Smooth muscle cell of the brain vasculature (primary cell): ENCODE results near the gene BAD.

Experiments
- DNase-seq: peaks from one replicate; pipeline ENCODE4 v3.0.0-alpha.2; 2012; ENCODE audit warnings: low read depth, low spot score

The BAD gene

GRCh38 chr11:64230985-64231365 lies 53.5 kb downstream of the BAD start:
- no peak for DNase-seq

GRCh38 chr11:64230171-64230984 lies 54.1 kb downstream of the BAD start, which contains the start of gene DNAJC4:
TSS of gene DNAJC4 (plus strand) at chr11:64230548. CDS start at chr11:64230855, 307 bp downstream.
- peak; percentile 76 for DNase-seq

- DNase-seq, result no peak
Observed at GRCh38 chr11:64229744-64230170, 54.7 kb downstream of the BAD start.

- no peak for DNase-seq
Observed at GRCh38 chr11:64229090-64229743, 55.2 kb downstream of the BAD start.

- no peak for DNase-seq
Observed at GRCh38 chr11:64227405-64227956, 57.0 kb downstream of the BAD start.

GRCh38 chr11:64226507-64227051 lies 57.9 kb downstream of the BAD start:
- DNase-seq, result no peak

GRCh38 chr11:64225608-64226506 lies 58.6 kb downstream of the BAD start, which contains the start of the genes NUDT22 and TRPT1:
TSS of gene NUDT22 (plus strand) at chr11:64226274. CDS start at chr11:64226653, 379 bp downstream.
TSS of gene TRPT1 (minus strand) at chr11:64226186. CDS start at chr11:64225860, 326 bp downstream.
- DNase-seq, result peak; percentile 46

GRCh38 chr11:64224891-64225607 lies 59.4 kb downstream of the BAD start:
- no peak for DNase-seq

GRCh38 chr11:64224151-64224890 lies 60.1 kb downstream of the BAD start:
- no peak for DNase-seq

GRCh38 chr11:64223001-64223651 lies 61.3 kb downstream of the BAD start:
- DNase-seq, result no peak

GRCh38 chr11:64222651-64223000 lies 61.8 kb downstream of the BAD start:
- DNase-seq, result no peak

GRCh38 chr11:64220798-64221197 lies 63.7 kb downstream of the BAD start:
- DNase-seq, result no peak

GRCh38 chr11:64220271-64220670 lies 64.2 kb downstream of the BAD start:
- DNase-seq, result no peak
